RWPE1 (cell line): ENCODE measurements around the gene PPP1R9A.

Experiments used
- CTCF ChIA-PET: fragments of 350-600 bp; sonication (Branson Sonifier 250); formaldehyde crosslinking; extraction: SDS; loops from one replicate; lab custom pipeline; 2021; lab: Yijun Ruan, JAX
- POLR2A ChIA-PET: fragments of 400-600 bp; formaldehyde crosslinking; extraction: SDS; loops from one replicate; lab custom pipeline; 2020; ENCODE audit warnings: antibody characterized with exemption; ENCODE audit not compliant: low non-redundant PET; lab: Yijun Ruan, JAX
- DNase-seq: peaks from one replicate; pipeline ENCODE4 v3.0.0; 2012; ENCODE audit warnings: low spot score
- H3K27ac ChIP-seq: fragments of 450-650 bp; 2 replicates; pipeline ENCODE4 v1.5.1; 2017
- TF ChIP-seq, protein P1 (sequence below): fragments of 450-650 bp; conservative IDR thresholded peaks from 2 replicates; pipeline ENCODE4 v1.5.1; 2017; ENCODE audit warnings: low read depth, mild to moderate bottlenecking

The PPP1R9A gene

DNA sequence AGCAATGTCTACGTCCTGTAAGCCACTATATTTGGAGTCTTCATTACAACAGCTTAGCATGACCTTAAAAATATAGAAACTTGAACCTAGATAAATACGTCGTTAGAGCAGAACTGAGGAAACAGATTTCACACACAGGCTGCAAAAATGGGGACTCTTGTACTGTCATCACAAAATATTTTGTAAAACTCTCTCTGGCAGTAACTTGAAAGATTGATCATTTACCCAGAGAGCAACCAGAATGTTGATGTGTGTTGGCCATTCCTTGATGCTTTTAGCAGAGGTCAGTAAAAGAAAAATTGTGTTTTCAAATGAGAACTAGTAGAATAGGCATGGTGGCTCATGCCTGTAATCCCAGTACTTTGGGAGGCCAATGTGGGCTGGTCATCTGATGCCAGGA, 431.4 kb downstream of the PPP1R9A start:
- CTCF ChIA-PET, result no interaction called here
- TF ChIP-seq, protein P1, sequence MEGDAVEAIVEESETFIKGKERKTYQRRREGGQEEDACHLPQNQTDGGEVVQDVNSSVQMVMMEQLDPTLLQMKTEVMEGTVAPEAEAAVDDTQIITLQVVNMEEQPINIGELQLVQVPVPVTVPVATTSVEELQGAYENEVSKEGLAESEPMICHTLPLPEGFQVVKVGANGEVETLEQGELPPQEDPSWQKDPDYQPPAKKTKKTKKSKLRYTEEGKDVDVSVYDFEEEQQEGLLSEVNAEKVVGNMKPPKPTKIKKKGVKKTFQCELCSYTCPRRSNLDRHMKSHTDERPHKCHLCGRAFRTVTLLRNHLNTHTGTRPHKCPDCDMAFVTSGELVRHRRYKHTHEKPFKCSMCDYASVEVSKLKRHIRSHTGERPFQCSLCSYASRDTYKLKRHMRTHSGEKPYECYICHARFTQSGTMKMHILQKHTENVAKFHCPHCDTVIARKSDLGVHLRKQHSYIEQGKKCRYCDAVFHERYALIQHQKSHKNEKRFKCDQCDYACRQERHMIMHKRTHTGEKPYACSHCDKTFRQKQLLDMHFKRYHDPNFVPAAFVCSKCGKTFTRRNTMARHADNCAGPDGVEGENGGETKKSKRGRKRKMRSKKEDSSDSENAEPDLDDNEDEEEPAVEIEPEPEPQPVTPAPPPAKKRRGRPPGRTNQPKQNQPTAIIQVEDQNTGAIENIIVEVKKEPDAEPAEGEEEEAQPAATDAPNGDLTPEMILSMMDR, result no peak
- DNase-seq, result no peak
- no peak overlapping the region for H3K27ac ChIP-seq
- POLR2A ChIA-PET, result no interaction called here

DNA sequence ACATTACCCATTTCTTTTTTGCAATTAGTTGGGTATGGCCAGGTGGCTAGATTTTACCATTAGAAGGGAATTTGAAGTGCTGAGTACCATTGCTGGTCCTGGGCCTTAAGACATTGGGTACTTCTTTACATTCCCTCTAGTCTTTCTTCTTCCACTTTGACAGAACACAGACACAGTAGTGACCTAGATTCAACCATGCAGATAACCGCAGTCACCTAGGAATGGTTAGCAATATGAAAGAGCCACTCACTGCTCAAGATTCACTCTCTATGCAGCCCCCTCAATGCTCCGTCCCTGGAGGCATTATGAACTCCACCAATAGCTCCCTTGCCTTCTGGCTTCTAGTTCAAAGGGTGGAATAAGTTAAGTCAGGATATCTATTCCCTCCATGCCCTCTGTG, 433.1 kb downstream of the PPP1R9A start:
- POLR2A ChIA-PET, result no interaction called here
- H3K27ac ChIP-seq, result no peak overlapping the region
- CTCF ChIA-PET, result no interaction called here
- TF ChIP-seq, protein P1, result no peak
- no peak for DNase-seq

DNA sequence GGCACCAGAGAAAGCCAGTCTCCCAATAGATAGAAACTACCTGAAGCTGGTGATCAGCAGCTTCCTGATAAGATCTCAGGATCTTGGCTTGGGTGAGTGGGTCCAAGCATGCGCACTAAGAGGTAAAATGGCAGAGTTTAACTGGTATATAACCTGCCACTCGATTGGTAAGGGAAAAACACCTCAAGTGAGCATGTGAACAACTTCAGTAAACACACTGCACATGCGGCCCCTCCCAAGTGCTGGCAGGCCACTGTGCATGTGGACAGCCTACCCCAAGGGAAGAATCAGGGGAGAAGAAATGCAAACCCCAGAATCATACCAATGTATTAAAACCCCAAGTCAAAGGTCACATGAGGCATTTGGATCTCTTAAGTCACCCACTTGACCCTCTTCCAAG, 434.6 kb downstream of the PPP1R9A start:
- H3K27ac ChIP-seq, result no peak overlapping the region
- ChIA-PET CTCF (no interaction called here), POLR2A (no interaction called here)
- TF ChIP-seq, protein P1, result no peak
- DNase-seq, result no peak

DNA sequence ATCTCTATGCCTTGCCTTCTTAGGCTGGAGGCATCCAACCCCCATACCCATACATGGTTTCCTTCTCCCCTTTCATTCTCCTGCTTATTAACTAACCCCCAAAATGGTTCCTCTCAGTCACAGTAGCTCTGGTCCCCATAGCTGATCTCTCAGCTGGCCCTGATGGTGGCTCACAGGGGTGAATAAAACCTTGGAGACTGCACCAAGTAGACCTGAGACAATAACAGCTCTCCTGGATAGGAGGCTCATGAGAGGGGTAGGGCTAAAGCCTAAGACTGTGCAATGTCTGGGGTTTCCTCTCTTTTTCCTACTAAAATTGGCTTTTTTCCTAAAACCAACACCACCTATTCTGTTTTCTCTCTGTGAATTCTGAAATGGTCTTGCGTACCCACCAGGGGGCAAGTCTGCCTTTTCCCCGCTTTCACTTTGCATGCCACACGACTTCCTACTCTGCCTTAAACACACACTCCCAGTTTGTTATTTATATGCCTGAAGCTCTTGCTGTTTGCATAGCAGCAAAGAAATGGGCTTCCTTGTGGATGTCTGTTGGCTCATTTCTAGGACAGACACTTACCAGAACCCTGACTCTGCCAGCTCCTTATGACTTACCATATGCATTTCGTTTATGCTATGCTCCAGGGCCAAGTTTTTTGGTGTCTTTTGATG, 435.4 kb downstream of the PPP1R9A start:
- ChIA-PET POLR2A (no interaction called here), CTCF (no interaction called here)
- TF ChIP-seq, protein P1, result no peak
- DNase-seq, result no peak
- H3K27ac ChIP-seq, result no peak overlapping the region
